Endothelial cell of umbilical vein (primary cell): ENCODE measurements around the gene REPIN1. TPM values are rescaled to one million over a fixed set of nuclear protein-coding genes. Genes with fewer than 3 reads are reported as not detected.

ENCODE experiments used
- BruUV-seq: library from RNA; stranded (reverse); fragments of 400-500 nt; replicated peaks from 2 replicates; lab custom pipeline; 2021; lab: Mats Ljungman, UMichigan
- CTCF ChIA-PET: fragments of 300-600, 350-600 bp; sonication (Branson Sonifier 250); formaldehyde crosslinking; loops from one replicate; lab custom pipeline; 2021; ENCODE audit warnings: antibody characterized with exemption, inconsistent platforms; lab: Charles Lee
- POLR2A ChIA-PET: fragments of 300-600, 350-600 bp; sonication (Branson Sonifier 250); formaldehyde crosslinking; loops from one replicate; lab custom pipeline; 2021; ENCODE audit warnings: antibody characterized with exemption, inconsistent platforms; lab: Charles Lee
- DNase-seq: peaks from one replicate; pipeline ENCODE4 v3.0.0-alpha.2; 2011; ENCODE audit warnings: low read depth, low spot score
- FAIRE-seq: peaks from 2 replicates; lab custom pipeline; 2011; peaks lifted over from hg19 to GRCh38; lab: Jason Lieb, UNC
- H2AFZ ChIP-seq: 2 replicates; pipeline ENCODE4 v1.6.0; 2012; ENCODE audit warnings: low read depth, low read length, control low read depth, inconsistent platforms
- H3K27ac ChIP-seq: 2 replicates; pipeline ENCODE4 v1.5.1; 2011; ENCODE audit warnings: low read depth, mild to moderate bottlenecking, control low read depth, low read length, moderate library complexity; ENCODE audit not compliant: insufficient read depth
- H3K27me3 ChIP-seq, 2 experiments: 2 replicates each; pipeline versions ENCODE4 v1.6.0 to v1.6.1; 2011; ENCODE audit warnings: low read length in 2 of 2, mixed read lengths in 1 of 2; ENCODE audit not compliant: control insufficient read depth in 2 of 2, insufficient read depth in 2 of 2
- H3K36me3 ChIP-seq, 2 experiments: 2 replicates in 1 of 2; 3 replicates in 1 of 2; pipeline ENCODE4 v1.5.1; 2011; ENCODE audit warnings: low read length in 2 of 2, mild to moderate bottlenecking in 1 of 2, moderate library complexity in 1 of 2; ENCODE audit not compliant: control insufficient read depth in 2 of 2, insufficient read depth in 2 of 2; ENCODE audit errors: extremely low read depth in 1 of 2
- H3K4me1 ChIP-seq: 3 replicates; pipeline ENCODE4 v1.5.1; 2011; ENCODE audit warnings: mild to moderate bottlenecking, low read length; ENCODE audit not compliant: control insufficient read depth, insufficient read depth; ENCODE audit errors: extremely low read depth
- H3K4me2 ChIP-seq: 2 replicates; pipeline ENCODE4 v1.6.1; 2011; ENCODE audit warnings: low read length, control low read depth, mixed read lengths; ENCODE audit not compliant: insufficient read depth
- H3K4me3 ChIP-seq, 3 experiments: fragments of 200-600 bp in 1 of 3; sonication (generic), shearing (Covaris generic) in 1 of 3; replicated peaks in 1 of 3; 2 replicates each; pipeline ENCODE4 v1.5.1; 2011 to 2016; ENCODE audit warnings: control low read depth in 3 of 3, low read length in 3 of 3, mild to moderate bottlenecking in 2 of 3, inconsistent platforms in 1 of 3, low read depth in 1 of 3, moderate library complexity in 1 of 3; ENCODE audit not compliant: insufficient read depth in 1 of 3
- H3K79me2 ChIP-seq: 2 replicates; pipeline ENCODE4 v1.6.0; 2012; ENCODE audit warnings: low read length, inconsistent platforms; ENCODE audit not compliant: control insufficient read depth, insufficient read depth
- H3K9ac ChIP-seq: replicated peaks from 2 replicates; pipeline ENCODE3; 2011; ENCODE audit warnings: low read length, control low read depth; ENCODE audit not compliant: insufficient read depth; ENCODE audit errors: extremely low read depth
- H3K9me1 ChIP-seq: replicated peaks from 3 replicates; pipeline ENCODE4 v1.6.0; 2011; ENCODE audit warnings: mild to moderate bottlenecking, low read length; ENCODE audit not compliant: control insufficient read depth, insufficient read depth; ENCODE audit errors: extremely low read depth
- H3K9me3 ChIP-seq: replicated peaks from 2 replicates; pipeline ENCODE4 v1.5.1; 2012; ENCODE audit warnings: low read length, inconsistent platforms; ENCODE audit not compliant: control insufficient read depth, insufficient read depth
- H4K20me1 ChIP-seq: replicated peaks from 2 replicates; pipeline ENCODE3; 2011; ENCODE audit warnings: mild to moderate bottlenecking, low read length; ENCODE audit not compliant: control insufficient read depth, insufficient read depth; ENCODE audit errors: extremely low read depth
- EZH2 ChIP-seq: IDR thresholded peaks from 2 replicates; pipeline ENCODE4 v1.6.1; 2012; ENCODE audit warnings: borderline replicate concordance, low read depth, mild to moderate bottlenecking, moderate library complexity, low read length, inconsistent platforms; ENCODE audit not compliant: severe bottlenecking
- FOS ChIP-seq: IDR thresholded peaks from 2 replicates; pipeline ENCODE4 v1.6.1; 2011; ENCODE audit warnings: mild to moderate bottlenecking, low read length, moderate library complexity, borderline replicate concordance; ENCODE audit not compliant: insufficient read depth
- GATA2 ChIP-seq: IDR thresholded peaks from 2 replicates; pipeline ENCODE4 v1.7.0; 2011; ENCODE audit warnings: low read depth, mild to moderate bottlenecking, moderate library complexity, mixed read lengths, low read length; ENCODE audit not compliant: insufficient read length, insufficient read depth
- JUN ChIP-seq: IDR thresholded peaks from 2 replicates; pipeline ENCODE4 v1.6.1; 2011; ENCODE audit warnings: borderline replicate concordance, low read depth; ENCODE audit not compliant: insufficient read length, insufficient read depth
- MYC ChIP-seq: IDR thresholded peaks from one replicate; pipeline ENCODE4 v1.6.1; 2011; ENCODE audit warnings: mild to moderate bottlenecking, low read depth, low read length
- POLR2A ChIP-seq: IDR thresholded peaks from 2 replicates; pipeline ENCODE4 v1.6.1; 2012; ENCODE audit warnings: low read depth, mild to moderate bottlenecking, control low read depth, low read length
- POLR2AphosphoS5 ChIP-seq: IDR thresholded peaks from 2 replicates; pipeline ENCODE4 v1.6.1; 2012; ENCODE audit warnings: low read depth, mild to moderate bottlenecking, control low read depth, low read length, moderate library complexity; ENCODE audit not compliant: insufficient read depth
- dilution Hi-C: fragments of 300-500 bp; cut with MboI; formaldehyde crosslinking; loops from one replicate; pipeline ENCODE4 v1.15.0; 2019; ENCODE audit warnings: low sequenced_read_pairs; ENCODE audit not compliant: extremely low pct_ligation_motif_present
- intact Hi-C: fragments of 100-400 bp; cut with micrococcal nuclease; formaldehyde crosslinking; loops from one replicate; pipeline ENCODE4 v1.10.0; 2022
- polyA plus RNA-seq, 4 experiments: library from polyadenylated mRNA; depleted of rRNA in 3 of 4; stranded (reverse) in 3 of 4; unstranded in 1 of 4; fragments of >200 nt; gene quantifications; 2 replicates each; pipeline versions ENCODE4 v1.2.1 to v1.2.3, GENCODE V29; 2011 to 2012; ENCODE audit warnings: missing spikeins in 1 of 4
- total RNA-seq: library from RNA; stranded (reverse); gene quantifications from 2 replicates; pipeline ENCODE4 v1.2.3, GENCODE V29; 2021
- TF ChIP-seq, protein P1 (sequence below), 2 donors: IDR thresholded peaks; 1 replicate in 1 of 2; 2 replicates in 1 of 2; pipeline ENCODE4 v1.5.1; 2011; ENCODE audit warnings: low read length in 2 of 2, mild to moderate bottlenecking in 2 of 2, moderate library complexity in 2 of 2, control low read depth in 1 of 2, inconsistent platforms in 1 of 2, low read depth in 1 of 2; ENCODE audit not compliant: insufficient read depth in 1 of 2; ENCODE audit errors: extremely low read depth in 1 of 2
- TF ChIP-seq, protein P2 (sequence below): IDR thresholded peaks from 2 replicates; pipeline ENCODE4 v1.6.1; 2011; ENCODE audit not compliant: insufficient read depth, insufficient read length

Gene REPIN1
- total and polyA plus RNA-seq, 2 donors (not counting 3 experiments of a cell fraction or from before 2014, with no cell fraction given): 108 to 140 TPM

DNA sequence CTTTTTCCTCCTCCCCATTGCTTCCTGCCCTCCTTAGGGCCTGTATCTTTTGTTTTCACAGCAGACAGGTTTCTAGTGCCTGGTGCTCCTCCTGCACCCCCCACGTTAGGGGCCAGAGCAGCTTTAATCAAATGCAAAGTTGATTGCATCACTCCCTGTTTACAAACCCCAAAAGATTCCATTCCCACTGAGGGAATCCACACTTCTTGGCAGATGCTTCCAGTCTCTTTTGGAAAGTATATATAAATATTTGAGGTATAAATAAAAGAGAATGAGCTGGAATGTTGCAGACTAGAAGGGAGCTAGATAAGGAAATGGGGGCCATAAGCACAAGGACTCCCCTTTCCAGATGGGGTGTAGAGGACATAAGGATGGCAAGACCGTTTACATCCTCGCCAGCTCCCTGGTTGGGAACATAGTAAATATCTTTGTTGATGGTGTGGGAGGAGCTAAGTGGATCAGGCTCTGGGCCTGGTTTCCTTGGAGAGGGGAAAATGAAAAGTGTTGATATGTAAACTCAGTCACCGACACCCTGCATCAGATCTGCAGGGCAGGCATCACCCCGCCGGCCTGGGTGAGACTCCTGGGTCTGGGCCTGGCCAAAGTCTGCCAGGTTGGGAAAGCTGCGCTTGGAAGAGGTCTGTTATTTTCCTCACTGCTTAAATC lies 33.4 kb upstream of the REPIN1 start:
- H3K79me2 ChIP-seq: no peaks in the 10 kb centered on the region
- H4K20me1 ChIP-seq: no peaks in the 10 kb centered on the region
- intact Hi-C loops (no loop called here), dilution Hi-C loops (no loop called here)
- POLR2A ChIA-PET: no interaction called here
- no peak for TF ChIP-seq POLR2AphosphoS5
- TF ChIP-seq FOS: no peak
- TF ChIP-seq GATA2: no peak
- TF ChIP-seq, protein P1, sequence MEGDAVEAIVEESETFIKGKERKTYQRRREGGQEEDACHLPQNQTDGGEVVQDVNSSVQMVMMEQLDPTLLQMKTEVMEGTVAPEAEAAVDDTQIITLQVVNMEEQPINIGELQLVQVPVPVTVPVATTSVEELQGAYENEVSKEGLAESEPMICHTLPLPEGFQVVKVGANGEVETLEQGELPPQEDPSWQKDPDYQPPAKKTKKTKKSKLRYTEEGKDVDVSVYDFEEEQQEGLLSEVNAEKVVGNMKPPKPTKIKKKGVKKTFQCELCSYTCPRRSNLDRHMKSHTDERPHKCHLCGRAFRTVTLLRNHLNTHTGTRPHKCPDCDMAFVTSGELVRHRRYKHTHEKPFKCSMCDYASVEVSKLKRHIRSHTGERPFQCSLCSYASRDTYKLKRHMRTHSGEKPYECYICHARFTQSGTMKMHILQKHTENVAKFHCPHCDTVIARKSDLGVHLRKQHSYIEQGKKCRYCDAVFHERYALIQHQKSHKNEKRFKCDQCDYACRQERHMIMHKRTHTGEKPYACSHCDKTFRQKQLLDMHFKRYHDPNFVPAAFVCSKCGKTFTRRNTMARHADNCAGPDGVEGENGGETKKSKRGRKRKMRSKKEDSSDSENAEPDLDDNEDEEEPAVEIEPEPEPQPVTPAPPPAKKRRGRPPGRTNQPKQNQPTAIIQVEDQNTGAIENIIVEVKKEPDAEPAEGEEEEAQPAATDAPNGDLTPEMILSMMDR (IDR thresholded peaks at IDR 0.05; ENCODE audit: extremely low read depth in 1 of 2, insufficient read depth in 1 of 2, low read depth in 1 of 2, low read length in 2 of 2): no peak
- TF ChIP-seq JUN: no peak
- no peak for TF ChIP-seq POLR2A
- TF ChIP-seq, protein P2, sequence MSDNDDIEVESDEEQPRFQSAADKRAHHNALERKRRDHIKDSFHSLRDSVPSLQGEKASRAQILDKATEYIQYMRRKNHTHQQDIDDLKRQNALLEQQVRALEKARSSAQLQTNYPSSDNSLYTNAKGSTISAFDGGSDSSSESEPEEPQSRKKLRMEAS: no peak
- no peak for TF ChIP-seq MYC
- TF ChIP-seq EZH2: no peak
- no peak for DNase-seq
- no peaks in the 10 kb centered on the region for H3K4me1 ChIP-seq
- H3K4me2 ChIP-seq: no peak overlapping the region
- CTCF ChIA-PET: no interaction called here
- no peak overlapping the region for H2AFZ ChIP-seq
- H3K9ac ChIP-seq: no peak overlapping the region
- H3K27ac ChIP-seq: no peak overlapping the region
- no peaks in the 10 kb centered on the region for H3K9me1 ChIP-seq
- no peaks in the 10 kb centered on the region for H3K9me3 ChIP-seq
- H3K27me3 ChIP-seq: peaks cover 2 to 5% of the 10 kb centered on the region in 2 experiments
- no peak overlapping the region for H3K4me3 ChIP-seq
- no peaks in the 10 kb centered on the region for H3K36me3 ChIP-seq
- FAIRE-seq: no peak
- BruUV-seq: no TSS peak
